Measurements from ENCODE around the gene METTL3. TPM values are rescaled to one million over a fixed set of nuclear protein-coding genes. Genes with fewer than 3 reads are reported as not detected.

METTL3 gene
- total RNA-seq, 4 donors from 2014 or later = 32.9 to 130 (median 44.3) TPM

- Histone ChIP-seq H3K36me3 (no peaks in the 10 kb centered on the region), H3K27ac (peak overlapping the region in 2 of 4 donors; percentile 62 to 86), H3K9me3 (no peaks in the 10 kb centered on the region), H3K27me3 (no peaks in the 10 kb centered on the region), H3K4me3 (peak overlapping the region in 2 of 4 donors; percentile 57 to 68), H3K4me1 (peaks cover 0 to 10% (median 0%) of the 10 kb centered on the region in 4 donors)
- no peak for DNase-seq
- TF ChIP-seq POLR2A (IDR thresholded peaks at IDR 0.05) (no peak), CTCF (IDR thresholded peaks at IDR 0.05) (no peak)
Measured at GRCh38 chr14:21524575-21525490, 13.7 kb upstream of the METTL3 start.

GRCh38 chr14:21523203-21523602 is 12.1 kb upstream of the METTL3 start:
- no peak overlapping the region for H3K27ac ChIP-seq

DNA sequence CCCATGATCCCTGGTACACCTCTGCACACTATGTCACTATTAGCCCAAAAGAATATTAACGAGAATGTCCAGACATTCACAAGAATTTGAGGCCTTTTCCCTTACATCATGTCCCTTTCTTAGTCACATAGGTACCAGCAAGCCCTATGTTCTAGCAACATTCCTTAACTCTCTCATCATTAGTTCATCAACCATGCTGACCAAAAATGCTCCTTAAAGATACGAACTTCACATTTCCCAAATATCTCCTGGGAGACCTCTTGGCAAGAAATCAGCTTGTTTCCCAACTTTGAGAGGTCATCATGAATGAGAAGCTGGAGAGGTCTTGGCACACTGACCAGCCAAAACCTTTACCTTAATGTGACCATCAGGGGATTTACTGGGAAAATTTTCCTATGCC is 10.4 kb upstream of the METTL3 start:
- TF ChIP-seq POLR2A (IDR thresholded peaks at IDR 0.05) (no peak), CTCF (IDR thresholded peaks at IDR 0.05) (no peak)
- no peak overlapping the region for H3K27ac ChIP-seq
- H3K4me3 ChIP-seq = no peak overlapping the region

More at GRCh38 chr14:21523203-21523602, 12.1 kb upstream of the METTL3 start:
- Histone ChIP-seq H3K9me3 (no peaks in the 10 kb centered on the region), H3K27me3 (no peaks in the 10 kb centered on the region), H3K36me3 (no peaks in the 10 kb centered on the region), H3K4me3 (no peak overlapping the region), H3K4me1 (peaks cover 0 to 10% (median 0%) of the 10 kb centered on the region in 4 donors)
- DNase-seq = no peak
- TF ChIP-seq CTCF (IDR thresholded peaks at IDR 0.05) (no peak), POLR2A (IDR thresholded peaks at IDR 0.05) (no peak)

DNA sequence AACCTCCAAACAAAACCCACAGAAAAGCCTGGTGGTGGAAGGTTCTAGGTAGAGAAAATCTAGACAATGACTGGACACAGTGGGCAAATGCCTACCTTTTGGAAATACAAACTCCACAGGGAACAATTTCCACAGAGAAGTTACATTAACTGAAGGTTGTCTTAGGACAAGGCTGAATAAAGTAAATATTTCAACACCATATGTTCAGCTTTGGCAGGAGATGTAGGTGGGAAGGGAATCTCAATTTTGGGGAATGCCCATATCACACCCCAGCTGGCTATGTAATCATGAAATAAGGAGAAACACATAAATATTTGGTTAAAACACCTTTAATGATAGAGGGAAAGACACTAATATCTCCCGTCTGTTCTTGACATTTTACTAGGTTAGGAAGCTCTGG is 9.6 kb upstream of the METTL3 start:
- no peaks in the 10 kb centered on the region for H3K4me1 ChIP-seq

More for the DNA sequence above, 10.4 kb upstream of the METTL3 start:
- peaks cover 0 to 3% (median 0%) of the 10 kb centered on the region in 4 donors for H3K4me1 ChIP-seq
- no peaks in the 10 kb centered on the region for H3K9me3 ChIP-seq
- no peak for DNase-seq
- no peaks in the 10 kb centered on the region for H3K27me3 ChIP-seq
- H3K36me3 ChIP-seq = no peaks in the 10 kb centered on the region

GRCh38 chr14:21518725-21519124 is 7.6 kb upstream of the METTL3 start:
- Histone ChIP-seq H3K27me3 (no peaks in the 10 kb centered on the region), H3K4me3 (no peak overlapping the region), H3K9me3 (no peaks in the 10 kb centered on the region), H3K36me3 (no peaks in the 10 kb centered on the region), H3K27ac (no peak overlapping the region), H3K4me1 (no peaks in the 10 kb centered on the region)
- TF ChIP-seq POLR2A (IDR thresholded peaks at IDR 0.05) (no peak), CTCF (IDR thresholded peaks at IDR 0.05) (no peak)
- DNase-seq = no peak

More for the DNA sequence above, 9.6 kb upstream of the METTL3 start:
- Histone ChIP-seq H3K9me3 (no peaks in the 10 kb centered on the region), H3K4me3 (no peak overlapping the region), H3K27me3 (no peaks in the 10 kb centered on the region), H3K36me3 (no peaks in the 10 kb centered on the region), H3K27ac (no peak overlapping the region)
- DNase-seq = no peak
- TF ChIP-seq POLR2A (IDR thresholded peaks at IDR 0.05) (no peak), CTCF (IDR thresholded peaks at IDR 0.05) (no peak)
